HEK293 (cell line): ENCODE results near the gene TMEM150B.

Experiments used
- CTCF ChIA-PET: fragments of 350-600 bp; formaldehyde crosslinking; extraction: SDS; loops from one replicate; lab custom pipeline; 2021; ENCODE audit warnings: antibody characterized with exemption; lab: Yijun Ruan, JAX
- POLR2A ChIA-PET: fragments of 300-600 bp; formaldehyde crosslinking; extraction: SDS; loops from one replicate; lab custom pipeline; 2020; ENCODE audit warnings: antibody characterized with exemption, inconsistent platforms; lab: Yijun Ruan, JAX
- H3K27ac ChIP-seq: fragments of 200-500 bp; sonication (Bioruptor generic); 2 replicates; pipeline ENCODE4 v1.5.1; 2014; ENCODE audit warnings: low read depth, low read length, control low read depth, inconsistent platforms; ENCODE audit errors: extremely low read depth
- H3K36me3 ChIP-seq, 2 experiments: fragments of 200-500 bp in 1 of 2; sonication (Bioruptor generic) in 1 of 2; 1 replicate in 1 of 2; 2 replicates in 1 of 2; pipeline ENCODE4 v1.5.1; 2014 to 2017; ENCODE audit warnings: inconsistent platforms in 2 of 2, low read length in 2 of 2; ENCODE audit not compliant: control insufficient read depth in 2 of 2, insufficient read depth in 1 of 2
- H3K4me1 ChIP-seq: fragments of 200-500 bp; sonication (Bioruptor generic); 2 replicates; pipeline ENCODE4 v1.5.1; 2014; ENCODE audit warnings: mild to moderate bottlenecking, low read length, inconsistent platforms; ENCODE audit not compliant: control insufficient read depth, insufficient read depth
- H3K4me3 ChIP-seq: 2 replicates; pipeline ENCODE4 v1.5.1; 2011; ENCODE audit warnings: low read depth, mild to moderate bottlenecking, control low read depth, low read length, moderate library complexity
- H3K9me3 ChIP-seq: fragments of 200-500 bp; sonication (Bioruptor generic); 2 replicates; pipeline ENCODE4 v1.5.1; 2014; ENCODE audit warnings: low read depth, low read length, inconsistent platforms; ENCODE audit not compliant: control insufficient read depth, insufficient read depth
- EGR2 ChIP-seq: fragments of 450-650 bp; formaldehyde crosslinking; IDR thresholded peaks from 2 replicates; pipeline ENCODE4 v1.5.1; 2016; ENCODE audit warnings: low read depth, missing biosample characterization, missing genetic modification characterization
- FEZF1 ChIP-seq: fragments of 450-650 bp; formaldehyde crosslinking; IDR thresholded peaks from 2 replicates; pipeline ENCODE4 v1.5.1; 2016; ENCODE audit warnings: missing biosample characterization, missing genetic modification characterization
- KLF16 ChIP-seq: fragments of 450-650 bp; formaldehyde crosslinking; IDR thresholded peaks from 2 replicates; pipeline ENCODE4 v1.5.1; 2017; ENCODE audit warnings: missing biosample characterization, missing genetic modification characterization
- SCRT2 ChIP-seq: fragments of 450-650 bp; formaldehyde crosslinking; IDR thresholded peaks from 2 replicates; pipeline ENCODE4 v1.5.1; 2016; ENCODE audit warnings: missing biosample characterization, missing genetic modification characterization
- SP7 ChIP-seq: fragments of 450-650 bp; formaldehyde crosslinking; IDR thresholded peaks from 2 replicates; pipeline ENCODE4 v1.5.1; 2016; ENCODE audit warnings: missing biosample characterization, missing genetic modification characterization
- WT1 ChIP-seq: fragments of 450-650 bp; formaldehyde crosslinking; IDR thresholded peaks from 2 replicates; pipeline ENCODE4 v1.5.1; 2016; ENCODE audit warnings: missing biosample characterization, missing genetic modification characterization
- ZBTB17 ChIP-seq: fragments of 450-650 bp; formaldehyde crosslinking; IDR thresholded peaks from 2 replicates; pipeline ENCODE4 v1.5.1; 2016; ENCODE audit warnings: missing biosample characterization, missing genetic modification characterization
- ZBTB21 ChIP-seq: fragments of 450-650 bp; formaldehyde crosslinking; IDR thresholded peaks from 2 replicates; pipeline ENCODE4 v1.5.1; 2017; ENCODE audit warnings: missing biosample characterization, missing genetic modification characterization
- ZBTB48 ChIP-seq: fragments of 450-650 bp; formaldehyde crosslinking; IDR thresholded peaks from 2 replicates; pipeline ENCODE4 v1.5.1; 2016; ENCODE audit warnings: missing biosample characterization, missing genetic modification characterization
- ZBTB7A ChIP-seq: fragments of 450-650 bp; formaldehyde crosslinking; IDR thresholded peaks from 2 replicates; pipeline ENCODE4 v1.5.1; 2016; ENCODE audit warnings: low read depth, missing biosample characterization, missing genetic modification characterization
- ZBTB8A ChIP-seq: fragments of 450-650 bp; formaldehyde crosslinking; IDR thresholded peaks from 2 replicates; pipeline ENCODE4 v1.5.1; 2016; ENCODE audit warnings: missing biosample characterization, missing genetic modification characterization
- ZFP37 ChIP-seq: fragments of 450-650 bp; formaldehyde crosslinking; IDR thresholded peaks from 2 replicates; pipeline ENCODE4 v1.5.1; 2016; ENCODE audit warnings: missing biosample characterization, missing genetic modification characterization
- ZNF157 ChIP-seq: fragments of 450-650 bp; formaldehyde crosslinking; IDR thresholded peaks from 2 replicates; pipeline ENCODE4 v1.5.1; 2016; ENCODE audit warnings: missing biosample characterization, missing genetic modification characterization
- ZNF2 ChIP-seq: fragments of 450-650 bp; formaldehyde crosslinking; IDR thresholded peaks from 2 replicates; pipeline ENCODE4 v1.5.1; 2016; ENCODE audit warnings: missing biosample characterization, missing genetic modification characterization
- ZNF248 ChIP-seq: fragments of 450-650 bp; formaldehyde crosslinking; IDR thresholded peaks from 2 replicates; pipeline ENCODE4 v1.5.1; 2017; ENCODE audit warnings: missing biosample characterization, missing genetic modification characterization
- ZNF311 ChIP-seq: fragments of 450-650 bp; formaldehyde crosslinking; IDR thresholded peaks from 2 replicates; pipeline ENCODE4 v1.5.1; 2017; ENCODE audit warnings: missing biosample characterization, missing genetic modification characterization, borderline replicate concordance
- ZNF366 ChIP-seq: fragments of 450-650 bp; formaldehyde crosslinking; conservative IDR thresholded peaks from 2 replicates; pipeline ENCODE4 v1.5.1; 2016; ENCODE audit warnings: missing biosample characterization, missing genetic modification characterization
- ZNF501 ChIP-seq: fragments of 450-650 bp; formaldehyde crosslinking; IDR thresholded peaks from 2 replicates; pipeline ENCODE4 v1.5.1; 2016; ENCODE audit warnings: missing biosample characterization, missing genetic modification characterization
- ZNF510 ChIP-seq: fragments of 450-650 bp; formaldehyde crosslinking; IDR thresholded peaks from 2 replicates; pipeline ENCODE4 v1.5.1; 2018; ENCODE audit warnings: mild to moderate bottlenecking, missing genetic modification characterization, missing biosample characterization; ENCODE audit not compliant: insufficient replicate concordance
- ZNF514 ChIP-seq: fragments of 450-650 bp; formaldehyde crosslinking; IDR thresholded peaks from 2 replicates; pipeline ENCODE4 v1.5.1; 2016; ENCODE audit warnings: missing biosample characterization, missing genetic modification characterization
- ZNF549 ChIP-seq: fragments of 450-650 bp; IDR thresholded peaks from 2 replicates; pipeline ENCODE4 v1.5.1; 2018; ENCODE audit warnings: missing biosample characterization, missing genetic modification characterization, mild to moderate bottlenecking, inconsistent platforms, moderate library complexity
- ZNF560 ChIP-seq: fragments of 450-650 bp; formaldehyde crosslinking; IDR thresholded peaks from 2 replicates; pipeline ENCODE4 v1.5.1; 2017; ENCODE audit warnings: missing biosample characterization, missing genetic modification characterization, borderline replicate concordance
- ZNF585B ChIP-seq: fragments of 450-650 bp; formaldehyde crosslinking; IDR thresholded peaks from 2 replicates; pipeline ENCODE4 v1.5.1; 2016; ENCODE audit warnings: missing biosample characterization, missing genetic modification characterization
- ZNF600 ChIP-seq: fragments of 450-650 bp; formaldehyde crosslinking; IDR thresholded peaks from 2 replicates; pipeline ENCODE4 v1.5.1; 2016; ENCODE audit warnings: missing biosample characterization, missing genetic modification characterization
- ZNF776 ChIP-seq: fragments of 450-650 bp; formaldehyde crosslinking; IDR thresholded peaks from 2 replicates; pipeline ENCODE4 v1.5.0; 2017; ENCODE audit warnings: missing biosample characterization, missing genetic modification characterization, borderline replicate concordance
- ZNF777 ChIP-seq: fragments of 450-650 bp; formaldehyde crosslinking; IDR thresholded peaks from 2 replicates; pipeline ENCODE4 v1.5.1; 2017; ENCODE audit warnings: missing biosample characterization, missing genetic modification characterization, borderline replicate concordance
- TF ChIP-seq, protein P1 (sequence below): fragments of 450-650 bp; formaldehyde crosslinking; IDR thresholded peaks from 2 replicates; pipeline ENCODE4 v1.5.1; 2017; ENCODE audit warnings: missing biosample characterization, mild to moderate bottlenecking, missing genetic modification characterization, moderate library complexity
- TF ChIP-seq, protein P2 (sequence below): fragments of 450-650 bp; formaldehyde crosslinking; IDR thresholded peaks from 2 replicates; pipeline ENCODE4 v1.5.1; 2017; ENCODE audit warnings: missing biosample characterization, missing genetic modification characterization
- TF ChIP-seq, protein P3 (sequence below): fragments of 450-650 bp; formaldehyde crosslinking; IDR thresholded peaks from 2 replicates; pipeline ENCODE4 v1.5.1; 2016; ENCODE audit warnings: missing biosample characterization, missing genetic modification characterization
- TF ChIP-seq, protein P4 (sequence below): fragments of 450-650 bp; IDR thresholded peaks from 2 replicates; pipeline ENCODE4 v1.5.1; 2018; ENCODE audit warnings: missing biosample characterization, mild to moderate bottlenecking, missing genetic modification characterization

TMEM150B gene

DNA sequence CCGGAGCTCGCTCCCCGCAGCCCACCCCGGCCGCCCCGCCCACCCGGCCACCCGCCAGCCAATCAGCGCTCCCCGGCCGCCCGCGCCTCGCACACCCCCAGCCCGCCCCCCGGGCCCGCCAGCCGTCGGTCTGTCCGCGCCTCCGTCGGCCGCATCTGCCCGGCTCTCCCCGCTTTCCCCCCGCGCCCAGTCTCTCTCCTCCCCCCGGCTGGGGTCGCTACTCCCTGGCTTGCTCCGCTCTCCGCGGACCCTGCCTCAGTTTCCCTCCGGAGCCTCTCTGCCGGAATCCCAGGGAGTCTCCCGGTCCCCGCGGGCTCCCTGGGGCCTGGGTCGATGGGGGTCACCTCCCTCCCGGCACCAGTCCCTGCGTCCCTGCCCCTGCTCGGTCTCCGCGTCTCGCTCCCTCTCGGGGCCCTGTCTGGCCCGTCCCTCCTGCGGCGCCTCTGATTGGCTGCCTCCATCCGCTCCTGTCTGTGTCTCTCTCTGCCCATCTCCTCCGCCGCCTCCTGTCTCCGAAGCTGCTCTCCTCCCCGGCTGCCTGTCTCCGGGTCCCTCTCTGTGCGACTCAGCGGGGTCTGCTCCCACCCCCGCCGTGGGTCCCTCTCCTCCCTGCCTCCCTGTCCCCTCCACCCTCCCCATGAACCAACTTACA is 44.6 kb upstream of the TMEM150B start (continued):
- TF ChIP-seq, protein P1, sequence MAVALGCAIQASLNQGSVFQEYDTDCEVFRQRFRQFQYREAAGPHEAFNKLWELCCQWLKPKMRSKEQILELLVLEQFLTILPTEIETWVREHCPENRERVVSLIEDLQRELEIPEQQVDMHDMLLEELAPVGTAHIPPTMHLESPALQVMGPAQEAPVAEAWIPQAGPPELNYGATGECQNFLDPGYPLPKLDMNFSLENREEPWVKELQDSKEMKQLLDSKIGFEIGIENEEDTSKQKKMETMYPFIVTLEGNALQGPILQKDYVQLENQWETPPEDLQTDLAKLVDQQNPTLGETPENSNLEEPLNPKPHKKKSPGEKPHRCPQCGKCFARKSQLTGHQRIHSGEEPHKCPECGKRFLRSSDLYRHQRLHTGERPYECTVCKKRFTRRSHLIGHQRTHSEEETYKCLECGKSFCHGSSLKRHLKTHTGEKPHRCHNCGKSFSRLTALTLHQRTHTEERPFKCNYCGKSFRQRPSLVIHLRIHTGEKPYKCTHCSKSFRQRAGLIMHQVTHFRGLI, result no peak
- TF ChIP-seq ZBTB17 (tag by site-specific recombination), result peak; percentile 75
- no peak for TF ChIP-seq ZNF549
- TF ChIP-seq ZBTB7A (tag by site-specific recombination), result peak; percentile 68
- TF ChIP-seq, protein P2, sequence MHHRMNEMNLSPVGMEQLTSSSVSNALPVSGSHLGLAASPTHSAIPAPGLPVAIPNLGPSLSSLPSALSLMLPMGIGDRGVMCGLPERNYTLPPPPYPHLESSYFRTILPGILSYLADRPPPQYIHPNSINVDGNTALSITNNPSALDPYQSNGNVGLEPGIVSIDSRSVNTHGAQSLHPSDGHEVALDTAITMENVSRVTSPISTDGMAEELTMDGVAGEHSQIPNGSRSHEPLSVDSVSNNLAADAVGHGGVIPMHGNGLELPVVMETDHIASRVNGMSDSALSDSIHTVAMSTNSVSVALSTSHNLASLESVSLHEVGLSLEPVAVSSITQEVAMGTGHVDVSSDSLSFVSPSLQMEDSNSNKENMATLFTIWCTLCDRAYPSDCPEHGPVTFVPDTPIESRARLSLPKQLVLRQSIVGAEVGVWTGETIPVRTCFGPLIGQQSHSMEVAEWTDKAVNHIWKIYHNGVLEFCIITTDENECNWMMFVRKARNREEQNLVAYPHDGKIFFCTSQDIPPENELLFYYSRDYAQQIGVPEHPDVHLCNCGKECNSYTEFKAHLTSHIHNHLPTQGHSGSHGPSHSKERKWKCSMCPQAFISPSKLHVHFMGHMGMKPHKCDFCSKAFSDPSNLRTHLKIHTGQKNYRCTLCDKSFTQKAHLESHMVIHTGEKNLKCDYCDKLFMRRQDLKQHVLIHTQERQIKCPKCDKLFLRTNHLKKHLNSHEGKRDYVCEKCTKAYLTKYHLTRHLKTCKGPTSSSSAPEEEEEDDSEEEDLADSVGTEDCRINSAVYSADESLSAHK (tag by site-specific recombination), result no peak
- no peak for TF ChIP-seq ZNF501 (tag by site-specific recombination)
- no peak for TF ChIP-seq ZNF157 (tag by site-specific recombination)
- no peak for TF ChIP-seq SCRT2 (tag by site-specific recombination)
- TF ChIP-seq ZBTB21 (tag by site-specific recombination), result no peak
- TF ChIP-seq ZNF600 (tag by site-specific recombination), result 0 out of 2 replicates have a peak, but pooled peaks have one; percentile 26
- TF ChIP-seq ZNF560 (tag by site-specific recombination), result no peak
- TF ChIP-seq ZNF510 (tag by site-specific recombination), result no peak
- TF ChIP-seq, protein P3, sequence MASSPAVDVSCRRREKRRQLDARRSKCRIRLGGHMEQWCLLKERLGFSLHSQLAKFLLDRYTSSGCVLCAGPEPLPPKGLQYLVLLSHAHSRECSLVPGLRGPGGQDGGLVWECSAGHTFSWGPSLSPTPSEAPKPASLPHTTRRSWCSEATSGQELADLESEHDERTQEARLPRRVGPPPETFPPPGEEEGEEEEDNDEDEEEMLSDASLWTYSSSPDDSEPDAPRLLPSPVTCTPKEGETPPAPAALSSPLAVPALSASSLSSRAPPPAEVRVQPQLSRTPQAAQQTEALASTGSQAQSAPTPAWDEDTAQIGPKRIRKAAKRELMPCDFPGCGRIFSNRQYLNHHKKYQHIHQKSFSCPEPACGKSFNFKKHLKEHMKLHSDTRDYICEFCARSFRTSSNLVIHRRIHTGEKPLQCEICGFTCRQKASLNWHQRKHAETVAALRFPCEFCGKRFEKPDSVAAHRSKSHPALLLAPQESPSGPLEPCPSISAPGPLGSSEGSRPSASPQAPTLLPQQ, result no peak
- no peak for TF ChIP-seq ZNF514 (tag by site-specific recombination)
- TF ChIP-seq ZNF366 (tag by site-specific recombination), result peak; percentile 72
- TF ChIP-seq ZNF776 (tag by site-specific recombination), result no peak
- TF ChIP-seq WT1 (tag by site-specific recombination), result peak; percentile 36; the same call in 1 of the 2 replicates
- TF ChIP-seq ZBTB48 (tag by site-specific recombination), result peak; percentile 86
- peak; percentile 76 for TF ChIP-seq KLF16
- TF ChIP-seq, all 188 proteins: peak for 34

DNA sequence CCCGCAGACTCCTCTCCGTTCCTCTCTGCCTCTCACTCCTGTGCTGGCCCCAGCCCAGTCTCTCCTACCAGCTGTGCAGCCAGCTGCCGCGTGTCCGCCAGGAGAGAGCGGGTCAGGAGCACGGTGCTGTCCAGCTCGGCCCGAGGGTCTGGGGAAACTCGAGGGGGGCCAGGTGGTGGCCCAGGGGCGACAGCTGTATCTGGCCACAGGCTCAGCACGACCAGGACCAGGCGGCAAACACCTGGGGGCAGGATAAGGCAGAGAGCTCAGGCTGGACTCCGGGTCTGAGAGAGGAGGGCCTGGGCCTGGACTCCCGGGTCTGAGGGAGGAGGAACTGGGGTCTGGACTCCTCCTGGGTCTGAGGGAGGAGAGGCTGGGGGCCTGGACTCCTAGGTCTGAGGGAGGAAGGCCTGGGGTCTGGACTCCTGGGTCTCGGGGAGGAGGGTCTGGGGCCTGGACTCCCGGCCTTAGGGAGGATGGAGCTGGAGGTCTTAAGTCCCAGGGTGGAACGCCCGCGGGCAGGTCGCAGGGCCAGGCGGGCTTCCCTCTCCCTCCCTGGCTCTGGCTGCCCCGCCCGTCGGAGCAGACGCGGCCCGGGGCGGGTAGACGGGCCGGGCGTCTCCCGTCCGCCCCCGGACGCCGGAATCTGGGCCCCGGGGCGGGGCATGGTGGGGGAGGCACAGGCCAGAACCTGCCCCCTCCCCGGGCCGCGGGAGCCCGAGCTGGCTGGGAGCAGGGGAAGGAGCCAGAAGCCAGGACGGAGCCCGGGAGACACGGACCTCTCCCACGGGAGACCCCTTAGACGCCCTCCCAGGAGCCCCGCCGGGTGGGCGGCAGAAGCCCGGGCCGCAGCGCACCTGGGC is 43.8 kb upstream of the TMEM150B start:
- Histone ChIP-seq H3K4me1 (peaks cover 5% of the 10 kb centered on the region; the same call in 1 of the 2 replicates), H3K4me3 (peak overlapping the region; percentile 31), H3K27ac (no peak overlapping the region), H3K36me3 (no peaks in the 10 kb centered on the region), H3K9me3 (no peaks in the 10 kb centered on the region)
- ChIA-PET POLR2A (interaction anchor here (1.2 to 2.8 kb wide), 10 partner anchors 13 to 39 kb away, joined by 3 to 20 read pairs (median 6); partner anchors contain the start of genes KMT5C and UBE2S), CTCF (interaction anchor here (0.8 to 1.6 kb wide), 4 partner anchors 19 to 194 kb away, joined by 3 to 5 read pairs (median 4); partner anchors contain the start of gene KMT5C)
- TF ChIP-seq ZBTB17 (tag by site-specific recombination) (no peak), SP7 (no peak), ZNF248 (tag by site-specific recombination) (no peak), ZNF2 (tag by site-specific recombination) (no peak), ZFP37 (tag by site-specific recombination) (no peak), ZNF777 (tag by site-specific recombination) (peak; percentile 70; the same call in 1 of the 2 replicates), ZNF311 (no peak), FEZF1 (no peak), ZNF549 (no peak), EGR2 (tag by site-specific recombination) (peak; percentile 76), ZNF585B (tag by site-specific recombination) (no peak), ZBTB8A (tag by site-specific recombination) (peak; percentile 61)
- TF ChIP-seq, protein P4, sequence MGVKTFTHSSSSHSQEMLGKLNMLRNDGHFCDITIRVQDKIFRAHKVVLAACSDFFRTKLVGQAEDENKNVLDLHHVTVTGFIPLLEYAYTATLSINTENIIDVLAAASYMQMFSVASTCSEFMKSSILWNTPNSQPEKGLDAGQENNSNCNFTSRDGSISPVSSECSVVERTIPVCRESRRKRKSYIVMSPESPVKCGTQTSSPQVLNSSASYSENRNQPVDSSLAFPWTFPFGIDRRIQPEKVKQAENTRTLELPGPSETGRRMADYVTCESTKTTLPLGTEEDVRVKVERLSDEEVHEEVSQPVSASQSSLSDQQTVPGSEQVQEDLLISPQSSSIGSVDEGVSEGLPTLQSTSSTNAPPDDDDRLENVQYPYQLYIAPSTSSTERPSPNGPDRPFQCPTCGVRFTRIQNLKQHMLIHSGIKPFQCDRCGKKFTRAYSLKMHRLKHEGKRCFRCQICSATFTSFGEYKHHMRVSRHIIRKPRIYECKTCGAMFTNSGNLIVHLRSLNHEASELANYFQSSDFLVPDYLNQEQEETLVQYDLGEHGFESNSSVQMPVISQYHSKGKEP (tag by site-specific recombination), result no peak
